CD4-positive, alpha-beta T cell treated with Interleukin-17A for 1 hour (primary cell): ENCODE measurements around the gene SCCPDH.
A peak's percentile ranks its signal among the peaks of the same experiment; 100 is the strongest.

Experiments
- DNase-seq: peaks from one replicate; pipeline ENCODE4 v3.0.0-alpha.2; 2020

Gene SCCPDH

DNA sequence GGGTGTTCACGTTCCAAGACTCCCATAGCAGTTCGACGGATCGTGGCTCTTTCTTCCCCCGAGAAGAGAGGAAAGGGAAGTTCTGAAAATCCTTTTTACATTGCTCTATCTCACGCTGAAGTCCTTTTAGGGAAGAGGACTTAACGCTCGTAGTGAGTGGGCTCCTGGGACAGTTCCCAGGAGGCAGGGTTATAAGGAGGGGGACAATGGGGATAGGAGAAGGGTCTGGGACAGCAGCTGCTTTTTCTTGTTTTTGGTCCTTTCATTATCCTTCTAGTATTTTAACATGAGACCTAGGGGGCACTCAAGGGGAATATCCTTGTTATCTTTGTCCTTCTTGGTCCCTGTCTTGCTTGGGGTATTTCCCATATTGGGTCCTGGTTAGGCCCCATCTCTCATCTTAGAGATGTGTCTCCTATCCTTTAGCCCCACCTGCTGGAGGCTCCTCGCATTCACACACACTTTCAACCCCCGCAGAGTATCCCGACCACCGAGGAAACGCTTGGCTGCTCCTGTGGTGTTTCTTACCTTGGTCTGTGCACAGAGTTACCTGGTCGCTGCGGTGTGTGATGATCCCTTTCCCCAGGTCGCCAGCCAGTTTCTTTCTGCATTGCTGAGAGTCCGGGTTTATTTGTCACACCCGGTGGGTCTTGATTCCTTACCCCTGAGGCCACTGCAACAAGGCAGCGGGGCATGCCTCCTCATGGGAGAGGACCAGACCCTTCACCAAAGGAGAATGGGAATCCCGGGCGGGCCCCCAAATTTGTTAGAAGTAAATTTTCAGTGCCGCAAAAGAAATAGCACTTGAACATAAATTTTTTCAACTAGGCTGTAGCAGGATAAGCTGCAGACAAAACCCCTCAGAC, 29.7 kb downstream of the SCCPDH start:
- DNase-seq: peak; percentile 64

DNA sequence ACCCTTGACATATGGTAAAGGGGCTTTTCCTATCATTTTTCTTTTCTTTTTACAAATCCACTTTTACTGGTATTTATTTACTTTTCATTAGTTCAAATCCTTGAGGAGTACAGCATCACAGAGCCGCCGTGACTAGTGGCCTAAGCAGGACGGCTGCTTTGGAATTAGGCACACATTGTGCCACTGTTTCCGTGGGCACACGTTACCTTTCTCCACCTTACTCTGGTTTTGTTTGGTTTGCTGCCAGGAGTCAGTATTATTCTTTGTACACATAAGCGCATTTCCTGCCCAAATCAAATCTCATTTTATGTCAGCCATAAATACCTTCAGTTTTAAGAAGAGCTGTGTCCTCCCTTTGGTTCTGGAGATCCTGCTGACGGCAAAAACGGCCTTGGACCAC, 31.2 kb downstream of the SCCPDH start:
- no peak for DNase-seq

DNA sequence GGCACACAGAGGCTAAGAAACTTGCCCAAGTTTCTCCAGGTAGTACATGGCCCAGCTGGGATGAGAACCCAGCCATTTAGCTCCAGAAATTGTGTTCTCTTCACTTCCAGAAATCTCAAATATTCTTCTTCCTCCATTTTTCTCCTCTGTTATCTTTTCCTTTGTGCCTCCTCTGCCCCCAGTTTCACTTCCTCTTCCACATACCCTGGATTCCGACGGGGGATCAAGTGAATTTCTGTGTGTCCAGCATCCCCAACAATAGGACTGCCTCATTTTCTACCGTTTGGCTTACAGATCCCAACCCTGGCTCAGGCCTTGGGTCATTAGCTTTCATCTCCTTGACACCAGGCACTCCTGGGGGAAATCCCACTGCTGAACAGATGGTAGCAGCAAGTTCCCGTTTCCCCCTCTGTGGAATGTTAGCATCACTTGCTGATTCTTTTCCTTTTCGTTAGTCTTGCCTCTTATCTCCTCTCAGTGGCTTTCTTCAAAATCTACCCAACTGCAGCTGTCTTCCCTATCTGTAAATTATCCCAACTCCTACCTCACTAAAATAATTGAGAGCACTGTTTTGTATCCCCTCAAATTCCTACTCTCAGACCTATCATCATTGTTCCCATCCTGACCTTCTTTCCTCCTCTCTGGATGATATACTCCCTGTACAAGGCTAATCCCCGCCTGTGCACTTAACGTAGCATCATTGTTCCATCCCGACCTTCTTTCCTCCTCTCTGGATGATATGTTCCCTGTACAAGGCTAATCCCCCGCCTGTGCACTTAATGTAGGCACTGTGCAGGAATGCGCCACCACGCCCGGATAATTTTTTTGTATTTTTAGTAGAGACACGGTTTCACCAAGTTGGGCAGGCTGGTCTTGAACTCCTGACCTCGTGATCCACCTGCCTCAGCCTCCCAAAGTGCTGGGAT, 36.5 kb downstream of the SCCPDH start:
- DNase-seq: no peak

DNA sequence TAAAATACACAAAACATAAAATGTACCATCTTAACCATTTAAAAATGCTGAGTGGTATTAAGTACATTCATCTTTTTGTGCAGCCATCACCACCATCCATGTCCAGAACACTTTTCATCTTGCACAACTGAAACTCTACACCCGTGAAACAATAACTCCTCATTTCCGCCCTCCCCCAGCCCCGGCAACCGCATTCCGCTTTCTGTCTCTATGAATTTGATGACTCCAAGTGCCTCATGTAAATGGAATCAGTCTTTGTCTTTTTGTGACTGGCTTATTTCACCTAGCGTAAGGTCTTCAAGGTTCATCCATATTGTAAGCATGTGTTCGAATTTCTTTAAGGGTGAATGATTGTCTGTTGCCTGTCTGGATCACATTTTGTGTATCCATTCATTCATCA, 37.2 kb downstream of the SCCPDH start:
- DNase-seq: no peak

DNA sequence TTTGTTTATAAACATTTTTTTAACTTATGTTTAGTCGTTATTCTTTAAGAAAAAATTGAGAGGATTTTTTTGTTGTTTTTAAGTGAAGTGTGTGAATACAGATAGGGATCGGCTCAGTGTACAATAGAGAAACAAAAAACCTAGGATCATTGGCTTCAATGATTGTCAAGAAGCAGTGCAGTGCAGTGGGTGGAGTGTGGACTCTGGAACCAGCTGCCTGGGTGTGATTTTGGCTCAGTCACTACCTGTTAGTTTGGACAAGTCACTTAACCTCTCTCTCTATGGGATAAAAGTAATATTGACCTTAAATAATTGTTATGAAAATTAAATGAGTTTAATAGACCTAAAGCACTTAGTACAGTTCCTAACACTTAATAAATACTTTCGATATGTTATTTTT, 41.3 kb downstream of the SCCPDH start:
- no peak for DNase-seq

DNA sequence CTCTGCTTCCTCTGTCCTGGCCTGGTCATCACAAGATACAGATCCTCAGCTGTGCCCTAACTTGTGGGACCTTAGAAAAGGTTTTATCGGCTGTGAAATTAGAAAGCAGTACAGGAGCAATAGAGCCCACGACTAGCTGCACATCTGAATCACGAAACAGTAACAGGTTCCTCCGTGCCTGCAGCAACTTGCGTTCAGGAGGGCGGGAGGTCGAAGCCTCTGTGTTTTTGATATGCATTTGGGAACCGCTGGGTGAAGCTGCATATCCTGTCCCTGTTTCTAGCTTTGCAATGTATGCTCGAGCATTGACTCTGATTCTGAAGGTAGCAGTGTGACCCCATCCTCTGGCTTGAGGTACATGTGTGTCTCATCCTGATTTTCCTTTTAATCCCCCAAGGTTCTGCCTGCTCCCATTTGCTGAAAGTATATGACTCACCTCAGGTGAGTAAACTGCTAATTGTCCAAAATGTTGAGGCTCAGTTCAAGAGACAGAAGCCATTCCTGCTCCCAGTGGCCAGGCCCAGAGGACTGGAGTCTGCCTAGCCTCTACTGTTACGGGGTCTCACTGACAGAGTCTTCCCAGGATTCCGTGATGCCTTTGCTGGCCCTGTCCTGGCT, 44.3 kb downstream of the SCCPDH start:
- no peak for DNase-seq

DNA sequence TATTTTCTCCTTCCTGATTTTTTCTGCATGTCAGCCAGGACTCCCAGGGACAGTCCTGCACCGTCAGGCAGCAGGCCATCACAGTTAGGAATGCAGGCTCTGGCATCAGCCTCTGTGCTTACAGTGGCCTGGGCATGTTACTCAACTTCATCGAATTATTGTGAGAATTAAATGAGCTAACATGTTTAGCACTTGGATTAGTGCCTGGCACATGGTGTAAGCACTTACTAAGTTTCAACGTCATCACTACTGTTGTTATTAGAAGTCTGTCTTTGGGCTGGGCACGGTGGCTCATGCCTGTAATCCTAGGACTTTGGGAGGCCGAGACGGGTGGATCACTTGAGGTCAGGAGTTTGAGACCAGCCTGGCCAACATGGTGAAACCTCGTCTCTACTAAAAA, 45.1 kb downstream of the SCCPDH start:
- DNase-seq: no peak

DNA sequence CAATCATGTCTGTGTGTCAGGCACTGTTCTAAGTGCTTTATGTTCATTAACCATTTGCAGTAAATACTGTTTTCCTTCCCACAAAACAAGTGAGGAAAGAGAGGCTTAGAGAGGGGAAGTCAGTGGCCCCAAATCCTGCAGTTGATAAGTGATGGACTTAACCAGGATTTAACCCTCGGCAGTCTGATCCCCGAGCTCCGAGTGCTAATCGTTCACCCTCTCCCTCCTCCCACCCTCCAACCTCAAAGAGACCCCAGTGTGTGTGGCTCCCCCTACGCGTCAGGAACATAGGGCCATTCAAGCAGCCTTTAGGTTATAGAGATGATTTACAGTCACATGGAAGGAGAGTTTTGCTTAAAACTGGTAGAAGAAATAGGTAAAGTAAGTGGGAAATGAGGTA, 47.2 kb downstream of the SCCPDH start:
- no peak for DNase-seq

DNA sequence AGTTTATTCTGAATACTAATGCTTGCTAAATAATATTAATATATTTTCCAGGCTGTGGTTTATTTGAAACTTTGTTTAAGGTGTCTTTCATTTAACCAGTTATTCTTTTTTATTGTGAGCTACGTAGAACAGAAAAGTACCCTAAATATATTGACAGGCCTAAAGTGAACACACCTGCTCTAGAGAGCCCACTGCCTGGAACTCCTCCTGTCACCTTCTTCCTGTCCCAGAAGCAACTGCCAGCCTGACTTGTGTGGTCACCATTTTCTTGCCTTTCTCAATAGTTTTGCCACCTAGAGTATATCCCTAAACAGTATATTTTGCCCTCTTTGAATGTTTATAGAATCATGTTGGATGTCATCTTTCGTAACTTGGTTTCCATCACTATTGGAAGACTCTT, 48.5 kb downstream of the SCCPDH start:
- DNase-seq: no peak

DNA sequence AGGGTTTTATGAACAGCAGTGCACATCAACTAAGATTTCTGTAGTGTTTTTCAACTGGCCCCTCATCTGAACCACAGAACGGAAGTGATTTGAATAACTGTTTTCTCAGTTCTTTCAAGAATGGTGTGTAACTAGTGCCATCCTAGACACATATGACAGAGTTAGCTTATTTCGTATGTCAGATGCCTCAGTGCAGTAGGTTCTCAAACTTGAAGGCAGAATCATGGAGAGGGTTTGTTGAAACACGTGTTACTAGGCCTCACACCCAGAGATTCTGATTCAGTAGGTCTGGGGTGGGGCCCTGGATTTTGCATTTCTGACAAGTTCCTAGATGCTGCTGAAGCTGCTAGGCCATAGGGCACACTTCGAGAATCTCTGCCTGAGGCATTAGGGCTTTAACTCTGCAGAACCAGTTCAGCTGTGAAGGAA, 49.0 kb downstream of the SCCPDH start:
- no peak for DNase-seq

DNA sequence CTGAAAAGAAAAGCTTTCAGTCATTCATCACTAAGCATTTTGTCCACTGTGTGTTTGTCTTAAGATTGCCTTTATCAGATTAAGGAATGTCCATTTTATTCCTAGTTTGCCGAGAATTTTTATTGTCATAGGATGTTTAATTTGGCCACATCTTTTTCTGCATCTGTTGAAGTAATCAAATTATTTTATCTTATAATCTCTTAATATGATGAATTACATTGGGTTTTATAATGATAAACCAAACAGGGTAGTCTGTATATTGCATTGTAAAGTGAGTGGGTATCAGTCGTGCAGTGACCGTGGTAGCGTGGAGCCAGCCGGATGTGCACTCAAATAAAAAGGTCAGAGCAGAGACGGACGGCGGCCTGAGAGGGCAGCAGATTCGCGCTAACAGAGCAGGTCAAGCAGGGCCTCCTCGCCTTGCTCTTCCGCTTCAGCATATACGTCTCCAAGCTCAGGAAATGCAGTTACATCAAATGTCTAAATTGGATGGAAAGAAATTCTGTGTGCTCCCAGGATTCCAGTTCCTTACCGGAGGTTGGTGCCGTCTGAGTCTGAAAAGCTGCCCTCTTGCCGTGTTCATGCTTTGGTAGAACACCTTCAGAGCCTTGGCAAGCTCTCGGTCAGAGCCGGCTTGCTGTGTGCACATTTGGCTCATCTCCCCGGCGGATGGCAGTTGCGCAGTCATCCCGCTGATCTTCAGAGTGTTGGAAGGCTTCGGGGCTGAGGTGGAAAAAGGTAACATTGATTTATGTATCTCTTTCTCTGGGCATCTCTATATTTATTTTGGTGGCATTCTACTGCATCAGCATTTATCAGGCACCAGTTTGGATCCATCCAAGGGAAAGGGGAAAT, 51.5 kb downstream of the SCCPDH start:
- no peak for DNase-seq

DNA sequence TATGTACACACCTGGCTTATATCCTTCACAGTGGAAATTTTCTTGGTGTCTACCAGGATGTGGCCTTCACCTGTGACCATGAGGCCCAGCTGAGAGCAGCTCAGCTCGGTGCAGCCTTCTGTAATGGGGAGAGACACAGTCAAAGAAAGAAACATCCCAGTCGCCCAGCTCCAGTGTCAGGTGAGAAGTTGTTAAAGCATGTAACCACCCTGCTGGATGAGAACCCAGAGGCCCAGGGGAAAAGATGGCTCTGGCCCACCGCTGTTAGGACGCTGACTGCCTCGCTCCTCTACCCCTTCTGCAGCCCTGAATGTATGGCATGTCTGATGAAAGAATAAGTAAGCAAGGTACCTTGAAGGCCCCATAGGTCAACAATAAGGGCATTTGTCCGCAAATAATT, 52.7 kb downstream of the SCCPDH start:
- no peak for DNase-seq

DNA sequence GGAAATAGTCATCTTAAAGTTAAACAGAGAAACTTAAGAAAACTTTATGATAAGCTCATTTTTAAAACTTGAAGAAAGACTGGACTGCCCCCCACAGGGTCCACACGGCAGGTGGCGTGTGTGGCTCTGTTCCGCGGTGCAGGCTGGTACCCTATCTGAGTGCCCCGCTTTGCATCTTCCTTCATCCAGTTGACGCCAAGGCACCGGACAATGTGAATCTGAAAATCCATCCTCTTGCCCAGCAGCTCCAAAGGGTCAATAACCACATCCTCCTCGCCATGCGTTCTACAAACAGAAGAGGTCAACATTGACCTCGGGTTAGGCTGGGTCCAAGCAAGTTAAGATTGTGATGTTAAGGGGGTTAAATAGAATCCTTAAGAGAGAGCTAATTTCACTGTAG, 54.5 kb downstream of the SCCPDH start:
- DNase-seq: no peak

DNA sequence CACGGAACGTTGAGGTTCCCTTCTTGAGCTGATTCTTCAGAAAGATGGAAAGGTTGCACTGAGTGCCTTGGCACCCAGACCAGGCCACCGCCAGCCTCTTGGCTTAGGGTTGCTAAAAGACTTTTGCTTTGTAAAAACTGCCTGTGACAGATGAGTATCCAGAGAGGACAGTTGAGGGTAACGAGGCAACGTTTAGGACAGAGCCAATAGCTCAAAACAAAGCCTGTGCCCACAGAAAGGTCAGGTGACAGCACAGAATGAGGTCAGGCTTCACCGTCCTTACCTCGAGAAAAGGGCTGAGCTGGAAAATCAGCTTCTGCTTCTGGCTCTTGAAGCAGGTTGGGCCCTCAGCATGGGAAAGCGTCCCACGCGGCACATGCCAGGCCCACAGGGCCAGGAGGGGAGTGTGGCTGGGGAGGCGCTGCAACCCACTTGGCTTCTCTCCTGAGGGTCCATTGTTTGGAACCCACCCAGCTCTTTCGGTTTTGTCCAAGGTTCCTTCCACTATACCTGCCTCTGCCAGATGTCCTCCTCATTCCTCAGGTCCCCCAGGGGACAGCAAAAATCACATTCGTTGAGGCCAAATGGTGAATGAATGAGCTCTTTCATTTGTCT, 55.5 kb downstream of the SCCPDH start:
- no peak for DNase-seq

DNA sequence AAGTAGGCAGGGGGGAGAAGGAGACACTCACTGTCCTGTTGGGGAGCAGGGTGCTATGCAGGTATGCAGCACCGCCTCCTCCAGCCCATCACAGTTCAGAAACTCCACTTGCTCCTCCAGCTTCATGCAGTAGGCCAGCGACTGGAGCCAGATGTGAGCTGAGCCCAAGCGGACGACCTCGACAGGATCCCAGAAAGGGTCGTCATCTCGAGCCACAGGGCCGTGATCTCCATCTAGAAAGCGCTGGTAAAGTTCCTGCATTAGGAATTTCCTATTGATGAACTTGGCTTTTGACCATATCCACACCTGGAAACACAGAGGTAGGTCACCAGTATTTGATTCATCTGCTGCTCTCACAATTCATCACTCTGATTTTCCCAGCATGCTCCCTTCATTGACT, 56.1 kb downstream of the SCCPDH start:
- no peak for DNase-seq

DNA sequence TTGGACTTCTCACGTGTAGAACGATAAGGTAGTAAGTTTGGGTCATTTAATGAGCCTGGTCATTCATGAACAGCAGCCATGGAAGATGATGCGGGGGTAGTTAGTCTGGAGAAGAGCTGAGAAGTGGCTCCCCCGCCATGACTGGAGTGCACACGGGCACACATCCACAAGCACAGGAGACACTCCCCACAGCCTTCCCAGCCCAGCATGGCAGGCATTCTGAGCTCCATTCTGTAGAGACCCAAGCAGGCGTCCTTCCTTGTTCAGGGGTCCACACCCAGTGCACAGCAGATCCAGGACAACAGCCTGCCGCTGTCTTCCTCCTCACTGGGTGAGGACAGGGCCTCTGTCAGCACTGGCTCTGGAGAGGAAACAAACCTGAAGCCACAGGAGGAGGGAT, 57.0 kb downstream of the SCCPDH start:
- no peak for DNase-seq

DNA sequence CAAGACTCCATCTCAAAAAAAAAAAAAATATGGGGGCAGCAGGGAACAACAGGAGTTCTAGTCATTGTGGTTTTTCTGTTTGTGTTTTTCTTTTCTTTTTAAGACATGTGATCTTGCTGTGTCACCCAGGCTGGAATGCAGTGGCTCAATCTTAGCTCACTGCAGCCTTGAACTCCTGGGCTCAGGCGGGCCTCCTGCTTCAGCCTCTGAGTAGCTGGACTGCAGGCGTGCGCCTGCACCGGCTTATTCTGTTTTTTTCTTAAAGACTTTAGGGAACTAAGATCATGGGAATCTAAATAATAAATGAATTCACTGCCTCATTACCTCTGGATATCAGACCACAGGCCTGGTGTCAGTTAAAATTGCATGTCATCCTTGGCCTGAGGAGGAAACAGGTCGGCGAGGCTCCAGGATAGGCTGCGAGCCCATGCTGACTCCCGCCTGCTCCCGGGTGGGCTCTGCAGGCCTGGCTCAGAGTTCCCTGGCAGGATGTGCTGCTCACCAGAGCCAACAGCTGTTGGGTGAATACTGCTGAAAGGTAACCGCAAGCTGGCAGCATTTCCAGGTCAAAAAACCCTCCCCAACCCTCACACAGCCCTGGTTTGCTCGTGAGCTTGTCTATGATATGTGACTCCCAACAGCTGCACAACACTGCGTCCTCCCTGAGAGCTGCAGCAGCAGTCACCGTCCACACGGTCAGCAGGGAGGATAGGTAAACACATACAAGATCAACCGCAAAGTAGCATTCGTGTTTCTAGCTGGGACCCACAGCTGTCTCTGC, 58.1 kb downstream of the SCCPDH start:
- DNase-seq: no peak

DNA sequence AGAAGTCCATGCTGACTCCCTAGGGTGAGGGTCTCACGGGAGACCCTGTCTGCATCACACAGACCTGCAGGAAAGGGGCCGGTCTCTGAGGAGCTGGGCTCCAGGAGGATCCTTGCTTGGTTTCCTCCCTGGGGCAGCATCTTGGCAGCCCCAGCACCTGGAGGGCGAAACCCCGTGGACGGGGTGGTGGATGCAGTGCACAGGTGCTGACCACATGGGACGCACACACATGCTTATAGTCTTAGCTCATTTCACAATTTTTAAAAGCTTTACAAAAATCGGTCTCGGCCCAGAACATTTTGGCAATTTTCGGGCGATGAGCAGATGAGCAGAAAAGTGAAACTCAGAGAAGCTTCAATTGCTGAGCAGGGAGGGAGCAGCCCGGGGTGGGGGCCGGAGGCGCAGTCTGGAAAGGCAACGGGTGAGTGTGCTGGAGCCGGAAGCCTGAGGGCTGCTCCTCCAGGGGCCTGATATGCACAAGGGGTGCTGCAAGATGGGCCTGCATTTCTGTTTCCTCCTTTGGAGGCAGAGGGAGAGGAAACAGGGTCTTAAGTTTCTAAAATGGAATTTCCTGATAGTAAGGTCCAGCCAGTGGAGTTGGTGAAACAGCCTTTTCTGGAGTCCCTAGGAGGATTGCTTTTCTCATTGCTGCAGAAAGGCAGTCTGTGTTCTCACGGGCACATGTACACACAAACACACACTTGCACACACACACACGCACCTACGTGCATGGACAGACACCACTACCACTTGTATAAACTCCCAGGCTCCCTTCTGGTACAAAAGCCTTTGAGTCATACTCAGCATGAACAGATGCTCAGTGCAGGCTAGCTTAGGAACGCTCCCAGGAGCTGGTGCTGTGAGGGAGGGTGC, 60.6 kb downstream of the SCCPDH start:
- no peak for DNase-seq

DNA sequence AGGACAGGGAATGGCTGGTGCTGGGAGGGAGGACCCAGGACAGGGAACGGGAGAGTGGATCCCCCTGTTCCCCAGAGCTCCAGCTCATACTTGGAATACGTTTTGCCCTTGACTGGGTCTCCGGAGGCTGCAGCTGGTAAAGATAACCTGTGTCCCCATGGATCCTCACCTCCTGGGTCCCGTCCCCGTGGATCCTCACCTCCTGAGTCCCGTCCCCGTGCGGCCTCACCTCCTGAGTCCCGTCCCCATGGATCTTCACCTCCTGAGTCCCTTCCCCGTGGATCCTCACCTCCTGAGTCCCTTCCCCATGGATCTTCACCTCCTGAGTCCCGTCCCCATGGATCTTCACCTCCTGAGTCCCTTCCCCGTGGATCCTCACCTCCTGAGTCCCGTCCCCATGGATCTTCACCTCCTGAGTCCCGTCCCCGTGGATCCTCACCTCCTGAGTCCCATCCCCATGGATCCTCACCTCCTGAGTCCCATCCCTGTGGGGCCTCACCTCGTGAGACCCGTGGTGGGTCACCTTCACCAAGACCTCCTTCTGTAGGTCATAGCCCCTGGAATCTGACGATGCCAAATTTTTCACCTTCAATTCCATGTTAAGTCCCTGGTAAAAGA, 61.4 kb downstream of the SCCPDH start:
- no peak for DNase-seq
